Panc1 (cell line): ENCODE data around the gene IRGC. TPM values are rescaled to one million over a fixed set of nuclear protein-coding genes. Genes with fewer than 3 reads are reported as not detected.
"Not testable (repeated sequence)": the region's sequence is repeated elsewhere in the genome, so short reads cannot be mapped to it uniquely, and the experiment has no call there.

Source experiments
- ATAC-seq: fragments of 200-7000 bp; cut with Tn5 transposase; 2 replicates; pipeline ENCODE4 v1.9.1; 2020; ENCODE audit warnings: mild to moderate bottlenecking, moderate library complexity
- BruUV-seq: library from RNA; stranded (reverse); fragments of 400-500 nt; replicated peaks from 2 replicates; lab custom pipeline; 2021; lab: Mats Ljungman, UMichigan
- CTCF ChIA-PET: fragments of 300-600 bp; sonication (Branson Sonifier 250); formaldehyde crosslinking; loops from one replicate; lab custom pipeline; 2022; ENCODE audit warnings: antibody characterized with exemption; lab: Charles Lee
- POLR2A ChIA-PET: fragments of 300-600 bp; sonication (Branson Sonifier 250); formaldehyde crosslinking; loops from one replicate; lab custom pipeline; 2022; ENCODE audit warnings: antibody characterized with exemption; lab: Charles Lee
- DNase-seq: peaks from one replicate; pipeline ENCODE4 v3.0.0-alpha.2; 2010; ENCODE audit warnings: low read depth, low spot score
- H3K27ac ChIP-seq: 2 replicates; pipeline ENCODE4 v1.5.1; 2011; ENCODE audit warnings: mild to moderate bottlenecking, low read length, inconsistent platforms
- H3K27me3 ChIP-seq: fragments of 200-500 bp; sonication (Bioruptor generic); 2 replicates; pipeline ENCODE4 v1.6.0; 2014; ENCODE audit warnings: low read length, inconsistent platforms; ENCODE audit not compliant: control insufficient read depth, insufficient read depth
- H3K36me3 ChIP-seq: fragments of 200-500 bp; sonication (Bioruptor generic); 2 replicates; pipeline ENCODE4 v1.5.1; 2014; ENCODE audit warnings: inconsistent platforms, mild to moderate bottlenecking, low read length, moderate library complexity; ENCODE audit not compliant: control insufficient read depth, insufficient read depth
- H3K4me1 ChIP-seq: 2 replicates; pipeline ENCODE4 v1.5.1; 2011; ENCODE audit warnings: inconsistent platforms, mild to moderate bottlenecking, low read length, moderate library complexity; ENCODE audit not compliant: control insufficient read depth, insufficient read depth
- H3K4me3 ChIP-seq, 2 experiments: 2 replicates each; pipeline ENCODE4 v1.5.1; 2011 to 2012; ENCODE audit warnings: low read depth in 2 of 2, low read length in 2 of 2, mild to moderate bottlenecking in 2 of 2, inconsistent platforms in 1 of 2, moderate library complexity in 1 of 2
- H3K9me3 ChIP-seq: fragments of 200-500 bp; sonication (Bioruptor generic); 2 replicates; pipeline ENCODE4 v1.5.1; 2014; ENCODE audit warnings: low read depth, mild to moderate bottlenecking, inconsistent platforms, low read length, moderate library complexity; ENCODE audit not compliant: control insufficient read depth, insufficient read depth
- CTCF ChIP-seq: fragments of 450-650 bp; IDR thresholded peaks from 2 replicates; pipeline ENCODE4 v1.5.1; 2017; ENCODE audit warnings: mild to moderate bottlenecking
- POLR2AphosphoS5 ChIP-seq: IDR thresholded peaks from 2 replicates; pipeline ENCODE4 v1.6.1; 2012; ENCODE audit warnings: mild to moderate bottlenecking, low read depth, low read length, moderate library complexity
- REST ChIP-seq, 2 experiments: IDR thresholded peaks; 2 replicates each; pipeline ENCODE4 v1.6.1; 2011 to 2012; ENCODE audit warnings: low read depth in 2 of 2, control low read depth in 1 of 2, low read length in 1 of 2, mild to moderate bottlenecking in 1 of 2, moderate library complexity in 1 of 2; ENCODE audit not compliant: insufficient read depth in 1 of 2
- SIN3A ChIP-seq: IDR thresholded peaks from 2 replicates; pipeline ENCODE4 v1.6.1; 2012; ENCODE audit warnings: low read depth, mild to moderate bottlenecking, low read length, moderate library complexity, borderline replicate concordance; ENCODE audit not compliant: insufficient read depth
- TCF7L2 ChIP-seq: IDR thresholded peaks from 2 replicates; pipeline ENCODE4 v1.6.1; 2011; ENCODE audit warnings: mild to moderate bottlenecking, low read depth, low read length, inconsistent platforms
- in situ Hi-C: cut with HindIII; loops from 2 replicates; pipeline ENCODE4 v1.10.0; 2016; ENCODE audit warnings: low sequenced_read_pairs, low pct_unique_long_range_greater_than_20kb
- intact Hi-C: fragments of 100-400 bp; cut with micrococcal nuclease; formaldehyde crosslinking; loops from one replicate; pipeline ENCODE4 v1.10.0; 2022; ENCODE audit not compliant: unreplicated experiment
- total RNA-seq: library from RNA; stranded (reverse); gene quantifications from one replicate; pipeline ENCODE4 v1.2.1, GENCODE V29; 2021; ENCODE audit not compliant: unreplicated experiment

Gene IRGC
- total RNA-seq, 1 experiment from 2014 or later: not detected

- no peak overlapping the region for H3K4me3 ChIP-seq
- peaks cover 6% of the 10 kb centered on the region for H3K4me1 ChIP-seq
- intact Hi-C loops: no loop called here
- ChIA-PET POLR2A (no interaction called here), CTCF (interaction anchor here (0.6 to 1.0 kb wide), 2 partner anchors 10 to 176 kb away, joined by 4 to 5 read pairs; no protein-coding TSS in a partner anchor)
- no peaks in the 10 kb centered on the region for H3K27me3 ChIP-seq
- no peak for DNase-seq
- H3K36me3 ChIP-seq: no peaks in the 10 kb centered on the region
- in situ Hi-C loops: no loop called here
- no peak overlapping the region for H3K27ac ChIP-seq
- H3K9me3 ChIP-seq: no peaks in the 10 kb centered on the region
- ATAC-seq: no peak
- TF ChIP-seq SIN3A: no peak
- no peak for TF ChIP-seq CTCF
- no peak for TF ChIP-seq REST (IDR thresholded peaks at IDR 0.05; ENCODE audit: insufficient read depth in 1 of 2, low read depth in 2 of 2, low read length in 1 of 2)
- TF ChIP-seq POLR2AphosphoS5: no peak
- TF ChIP-seq TCF7L2: no peak
- BruUV-seq: no TSS peak
Observed at GRCh38 chr19:43678512-43679261, 37.2 kb upstream of the IRGC start.

GRCh38 chr19:43681821-43682220 lies 34.1 kb upstream of the IRGC start:
- no peak overlapping the region for H3K4me3 ChIP-seq
- intact Hi-C loops: no loop called here
- in situ Hi-C loops: no loop called here
- H3K9me3 ChIP-seq: no peaks in the 10 kb centered on the region
- no peak for DNase-seq
- POLR2A ChIA-PET: no interaction called here
- H3K27ac ChIP-seq: no peak overlapping the region
- no peak for ATAC-seq
- no peaks in the 10 kb centered on the region for H3K4me1 ChIP-seq
- BruUV-seq: no TSS peak
- CTCF ChIA-PET: no interaction called here
- H3K36me3 ChIP-seq: no peaks in the 10 kb centered on the region
- no peaks in the 10 kb centered on the region for H3K27me3 ChIP-seq
- TF ChIP-seq TCF7L2 (no peak), CTCF (no peak), SIN3A (no peak), POLR2AphosphoS5 (no peak), REST (IDR thresholded peaks at IDR 0.05; ENCODE audit: insufficient read depth in 1 of 2, low read depth in 2 of 2, low read length in 1 of 2) (no peak)

GRCh38 chr19:43682269-43682668 lies 33.6 kb upstream of the IRGC start:
- not testable (repeated sequence) for H3K27ac ChIP-seq, BruUV-seq, H3K27me3 ChIP-seq

More at GRCh38 chr19:43682269-43682668, 33.6 kb upstream of the IRGC start:
- H3K9me3 ChIP-seq, DNase-seq, H3K4me1 ChIP-seq, ATAC-seq, H3K4me3 ChIP-seq, H3K36me3 ChIP-seq, CTCF ChIA-PET, intact Hi-C loops, in situ Hi-C loops: not testable (repeated sequence)
- POLR2A ChIA-PET: interaction anchor here (0.7 kb wide), 1 partner anchor 85 kb away, joined by 5 read pairs; no protein-coding TSS in a partner anchor
